Neural cell (in vitro differentiated cells): ENCODE data around the gene TM9SF4. TPM values are rescaled to one million over a fixed set of nuclear protein-coding genes. Genes with fewer than 3 reads are reported as not detected.

ENCODE experiments used
- H2AFZ ChIP-seq: fragments of 200-600, 300-800 bp; sonication (generic), shearing (Covaris generic); 2 replicates; pipeline ENCODE4 v1.6.0; 2014; ENCODE audit warnings: low read depth, mild to moderate bottlenecking, antibody characterized with exemption, low read length, moderate library complexity
- H3F3A ChIP-seq: fragments of 200-600 bp; shearing (Covaris generic); 2 replicates; pipeline ENCODE4 v1.6.1; 2016; ENCODE audit warnings: mild to moderate bottlenecking, moderate library complexity, mixed read lengths, antibody characterized with exemption, low read length; ENCODE audit not compliant: insufficient read depth, poor library complexity, severe bottlenecking
- H3K27ac ChIP-seq: fragments of 200-600, 300-800 bp; sonication (generic), shearing (Covaris generic); 2 replicates; pipeline ENCODE4 v1.5.1; 2014; ENCODE audit warnings: mild to moderate bottlenecking, low read length, moderate library complexity
- H3K27me3 ChIP-seq: fragments of 300-800, 200-600 bp; sonication (generic), shearing (Covaris generic); 2 replicates; pipeline ENCODE4 v1.6.0; 2014; ENCODE audit warnings: mild to moderate bottlenecking, low read depth, low read length, moderate library complexity; ENCODE audit not compliant: insufficient read depth
- H3K36me3 ChIP-seq: fragments of 300-800, 200-600 bp; sonication (generic), shearing (Covaris generic); 2 replicates; pipeline ENCODE4 v1.5.1; 2014; ENCODE audit warnings: mild to moderate bottlenecking, antibody characterized with exemption, low read length, moderate library complexity; ENCODE audit not compliant: insufficient read depth
- H3K4me2 ChIP-seq: fragments of 300-800, 200-600 bp; sonication (generic), shearing (Covaris generic); 2 replicates; pipeline ENCODE4 v1.6.0; 2014; ENCODE audit warnings: mild to moderate bottlenecking, low read length
- H3K4me3 ChIP-seq: fragments of 300-800, 200-600 bp; sonication (generic), shearing (Covaris generic); 2 replicates; pipeline ENCODE4 v1.5.1; 2014; ENCODE audit warnings: mild to moderate bottlenecking, low read length, moderate library complexity
- H3K79me2 ChIP-seq: fragments of 200-600 bp; shearing (Covaris generic); replicated peaks from 2 replicates; pipeline ENCODE4 v1.6.0; 2014; ENCODE audit warnings: mild to moderate bottlenecking, low read length, moderate library complexity; ENCODE audit not compliant: insufficient read depth
- H3K9ac ChIP-seq: fragments of 300-800, 200-600 bp; sonication (generic), shearing (Covaris generic); 2 replicates; pipeline ENCODE4 v1.6.1; 2016; ENCODE audit warnings: mild to moderate bottlenecking, low read length, mixed read lengths
- H3K9me2 ChIP-seq: fragments of 200-600 bp; shearing (Covaris generic); 2 replicates; pipeline ENCODE4 v1.6.1; 2016; ENCODE audit warnings: mild to moderate bottlenecking, low read length, mixed read lengths; ENCODE audit not compliant: insufficient read depth
- H3K9me3 ChIP-seq: fragments of 200-600, 300-800 bp; sonication (generic), shearing (Covaris generic); 2 replicates; pipeline ENCODE4 v1.6.1; 2016; ENCODE audit warnings: mild to moderate bottlenecking, mixed run types, low read length, moderate library complexity, mixed read lengths
- H4K20me1 ChIP-seq: fragments of 200-600 bp; shearing (Covaris generic); 2 replicates; pipeline ENCODE4 v1.6.1; 2016; ENCODE audit warnings: mild to moderate bottlenecking, mixed run types; ENCODE audit not compliant: insufficient read depth
- EP300 ChIP-seq: fragments of 450-650 bp; conservative IDR thresholded peaks from 2 replicates; pipeline ENCODE4 v1.6.1; 2014; ENCODE audit warnings: antibody characterized with exemption, mild to moderate bottlenecking, moderate library complexity; ENCODE audit not compliant: poor library complexity, severe bottlenecking
- EZH2 ChIP-seq: fragments of 200-600, 300-800 bp; shearing (Covaris generic), sonication (generic); IDR thresholded peaks from 2 replicates; pipeline ENCODE4 v1.6.1; 2014; ENCODE audit warnings: antibody characterized with exemption, low read length, borderline replicate concordance, mild to moderate bottlenecking; ENCODE audit not compliant: insufficient read depth, poor library complexity, severe bottlenecking
- MXI1 ChIP-seq: fragments of 450-650 bp; conservative IDR thresholded peaks from 2 replicates; pipeline ENCODE4 v1.6.1; 2014; ENCODE audit warnings: antibody characterized with exemption, mild to moderate bottlenecking; ENCODE audit not compliant: poor library complexity, severe bottlenecking
- POLR2AphosphoS5 ChIP-seq: IDR thresholded peaks from 2 replicates; pipeline ENCODE4 v1.6.1; 2012
- RAD21 ChIP-seq: fragments of 450-650 bp; conservative IDR thresholded peaks from 2 replicates; pipeline ENCODE4 v1.6.1; 2014; ENCODE audit warnings: antibody characterized with exemption, mild to moderate bottlenecking, moderate library complexity
- SMC3 ChIP-seq: fragments of 450-650 bp; conservative IDR thresholded peaks from 2 replicates; pipeline ENCODE4 v1.6.1; 2014; ENCODE audit warnings: antibody characterized with exemption, mild to moderate bottlenecking, moderate library complexity; ENCODE audit not compliant: poor library complexity
- TAF1 ChIP-seq: IDR thresholded peaks from 2 replicates; pipeline ENCODE4 v1.6.1; 2012; ENCODE audit warnings: low read depth
- polyA plus RNA-seq: library from polyadenylated mRNA; depleted of rRNA; stranded (reverse); fragments of >200 nt; gene quantifications from 2 replicates; pipeline ENCODE4 v1.2.3, GENCODE V29; 2014
- TF ChIP-seq, protein P1 (sequence below): IDR thresholded peaks from 2 replicates; pipeline ENCODE4 v1.6.1; 2012; ENCODE audit warnings: borderline replicate concordance
- TF ChIP-seq, protein P2 (sequence below): fragments of 450-650 bp; IDR thresholded peaks from 2 replicates; pipeline ENCODE4 v1.5.1; 2014; ENCODE audit warnings: antibody characterized with exemption, mild to moderate bottlenecking, moderate library complexity; ENCODE audit not compliant: poor library complexity, severe bottlenecking

TM9SF4 gene
- polyA plus RNA-seq, 1 donor from 2014 or later = 18.3 TPM

DNA sequence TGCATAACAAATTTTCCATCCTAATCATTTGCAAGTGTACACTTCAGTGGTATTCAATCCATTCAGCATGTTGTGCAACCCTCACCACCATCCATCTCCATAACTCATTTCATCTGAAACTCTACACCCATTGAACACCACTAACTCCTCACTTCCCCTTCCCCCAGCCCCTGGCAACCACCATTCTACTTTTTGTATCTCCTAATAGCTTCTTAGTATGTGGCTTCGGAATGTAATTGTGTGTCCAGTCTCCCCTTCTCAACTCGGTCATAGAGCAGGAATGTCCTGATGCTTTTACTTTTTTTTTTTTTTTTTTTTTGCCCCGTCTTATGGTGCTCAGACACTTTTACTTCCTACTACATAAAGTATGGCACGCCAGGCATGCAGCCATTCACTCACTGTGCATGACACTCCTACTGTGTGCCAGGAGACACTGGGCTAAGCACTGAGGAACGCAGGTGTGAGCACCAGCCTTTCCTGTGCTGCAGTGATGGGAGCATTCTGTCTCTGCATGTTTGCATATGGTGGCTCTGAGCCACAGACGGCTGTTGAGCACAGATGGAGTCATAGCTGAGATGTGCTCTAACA, 42.2 kb upstream of the TM9SF4 start:
- Histone ChIP-seq H3K4me3 (no peak overlapping the region), H3F3A (no peaks in the 10 kb centered on the region), H3K27me3 (peaks cover 12% of the 10 kb centered on the region), H3K27ac (no peak overlapping the region), H3K9ac (no peak overlapping the region), H3K79me2 (no peaks in the 10 kb centered on the region), H2AFZ (no peak overlapping the region), H3K36me3 (no peaks in the 10 kb centered on the region), H4K20me1 (no peaks in the 10 kb centered on the region), H3K9me3 (no peaks in the 10 kb centered on the region), H3K4me2 (no peak overlapping the region), H3K9me2 (no peaks in the 10 kb centered on the region)
- TF ChIP-seq TAF1 (no peak), EP300 (no peak), SMC3 (no peak)

DNA sequence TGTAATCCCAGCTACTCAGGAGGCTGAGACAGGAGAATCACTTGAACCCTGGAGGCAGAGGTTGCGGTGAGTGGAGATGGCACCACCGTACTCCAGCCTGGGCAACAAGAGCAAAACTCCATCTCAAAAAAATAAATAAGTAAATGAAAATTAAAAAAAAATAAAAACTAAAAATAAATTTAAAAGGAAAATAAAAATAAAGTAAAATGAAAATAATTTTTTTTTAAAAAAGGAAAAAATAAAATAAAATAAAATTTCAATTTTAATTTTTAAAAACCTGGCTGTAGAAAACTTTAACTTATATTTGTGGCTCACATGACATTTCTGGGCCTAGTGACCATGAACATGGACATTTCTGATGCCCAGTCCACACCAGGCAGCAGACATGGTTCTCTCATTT, 41.3 kb upstream of the TM9SF4 start:
- no peaks in the 10 kb centered on the region for H3K79me2 ChIP-seq

More for the DNA sequence above, 41.3 kb upstream of the TM9SF4 start:
- H2AFZ ChIP-seq = no peak overlapping the region
- H3F3A ChIP-seq = no peaks in the 10 kb centered on the region
- no peak overlapping the region for H3K4me2 ChIP-seq
- no peaks in the 10 kb centered on the region for H4K20me1 ChIP-seq
- no peak for TF ChIP-seq EP300
- TF ChIP-seq TAF1 = no peak
- TF ChIP-seq MXI1 = no peak
- no peak for TF ChIP-seq SMC3
- TF ChIP-seq RAD21 = no peak
- no peak for TF ChIP-seq POLR2AphosphoS5
- TF ChIP-seq, protein P1, sequence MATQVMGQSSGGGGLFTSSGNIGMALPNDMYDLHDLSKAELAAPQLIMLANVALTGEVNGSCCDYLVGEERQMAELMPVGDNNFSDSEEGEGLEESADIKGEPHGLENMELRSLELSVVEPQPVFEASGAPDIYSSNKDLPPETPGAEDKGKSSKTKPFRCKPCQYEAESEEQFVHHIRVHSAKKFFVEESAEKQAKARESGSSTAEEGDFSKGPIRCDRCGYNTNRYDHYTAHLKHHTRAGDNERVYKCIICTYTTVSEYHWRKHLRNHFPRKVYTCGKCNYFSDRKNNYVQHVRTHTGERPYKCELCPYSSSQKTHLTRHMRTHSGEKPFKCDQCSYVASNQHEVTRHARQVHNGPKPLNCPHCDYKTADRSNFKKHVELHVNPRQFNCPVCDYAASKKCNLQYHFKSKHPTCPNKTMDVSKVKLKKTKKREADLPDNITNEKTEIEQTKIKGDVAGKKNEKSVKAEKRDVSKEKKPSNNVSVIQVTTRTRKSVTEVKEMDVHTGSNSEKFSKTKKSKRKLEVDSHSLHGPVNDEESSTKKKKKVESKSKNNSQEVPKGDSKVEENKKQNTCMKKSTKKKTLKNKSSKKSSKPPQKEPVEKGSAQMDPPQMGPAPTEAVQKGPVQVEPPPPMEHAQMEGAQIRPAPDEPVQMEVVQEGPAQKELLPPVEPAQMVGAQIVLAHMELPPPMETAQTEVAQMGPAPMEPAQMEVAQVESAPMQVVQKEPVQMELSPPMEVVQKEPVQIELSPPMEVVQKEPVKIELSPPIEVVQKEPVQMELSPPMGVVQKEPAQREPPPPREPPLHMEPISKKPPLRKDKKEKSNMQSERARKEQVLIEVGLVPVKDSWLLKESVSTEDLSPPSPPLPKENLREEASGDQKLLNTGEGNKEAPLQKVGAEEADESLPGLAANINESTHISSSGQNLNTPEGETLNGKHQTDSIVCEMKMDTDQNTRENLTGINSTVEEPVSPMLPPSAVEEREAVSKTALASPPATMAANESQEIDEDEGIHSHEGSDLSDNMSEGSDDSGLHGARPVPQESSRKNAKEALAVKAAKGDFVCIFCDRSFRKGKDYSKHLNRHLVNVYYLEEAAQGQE = no peak
- TF ChIP-seq EZH2 = no peak
- TF ChIP-seq, protein P2, sequence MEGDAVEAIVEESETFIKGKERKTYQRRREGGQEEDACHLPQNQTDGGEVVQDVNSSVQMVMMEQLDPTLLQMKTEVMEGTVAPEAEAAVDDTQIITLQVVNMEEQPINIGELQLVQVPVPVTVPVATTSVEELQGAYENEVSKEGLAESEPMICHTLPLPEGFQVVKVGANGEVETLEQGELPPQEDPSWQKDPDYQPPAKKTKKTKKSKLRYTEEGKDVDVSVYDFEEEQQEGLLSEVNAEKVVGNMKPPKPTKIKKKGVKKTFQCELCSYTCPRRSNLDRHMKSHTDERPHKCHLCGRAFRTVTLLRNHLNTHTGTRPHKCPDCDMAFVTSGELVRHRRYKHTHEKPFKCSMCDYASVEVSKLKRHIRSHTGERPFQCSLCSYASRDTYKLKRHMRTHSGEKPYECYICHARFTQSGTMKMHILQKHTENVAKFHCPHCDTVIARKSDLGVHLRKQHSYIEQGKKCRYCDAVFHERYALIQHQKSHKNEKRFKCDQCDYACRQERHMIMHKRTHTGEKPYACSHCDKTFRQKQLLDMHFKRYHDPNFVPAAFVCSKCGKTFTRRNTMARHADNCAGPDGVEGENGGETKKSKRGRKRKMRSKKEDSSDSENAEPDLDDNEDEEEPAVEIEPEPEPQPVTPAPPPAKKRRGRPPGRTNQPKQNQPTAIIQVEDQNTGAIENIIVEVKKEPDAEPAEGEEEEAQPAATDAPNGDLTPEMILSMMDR = no peak
- H3K9me3 ChIP-seq = no peaks in the 10 kb centered on the region
- H3K9me2 ChIP-seq = no peaks in the 10 kb centered on the region
- no peak overlapping the region for H3K9ac ChIP-seq
- no peak overlapping the region for H3K27ac ChIP-seq
- H3K27me3 ChIP-seq = peaks cover 12% of the 10 kb centered on the region
- H3K36me3 ChIP-seq = no peaks in the 10 kb centered on the region
- H3K4me3 ChIP-seq = no peak overlapping the region
